Gastroesophageal sphincter (tissue), 3 donors: Measurements from ENCODE around the gene EHHADH.

Experiments
- EP300 ChIP-seq: sonication (generic); formaldehyde crosslinking; IDR thresholded peaks from one replicate; pipeline ENCODE4 v1.6.1; 2017; ENCODE audit warnings: antibody characterized with exemption, mild to moderate bottlenecking
- POLR2A ChIP-seq, 2 donors: fragments of 450-650 bp; IDR thresholded peaks; one replicate each; pipeline ENCODE4 v1.6.1; 2017; ENCODE audit warnings: antibody characterized with exemption in 2 of 2, mild to moderate bottlenecking in 2 of 2, moderate library complexity in 1 of 2
- POLR2AphosphoS5 ChIP-seq: sonication (generic); formaldehyde crosslinking; IDR thresholded peaks from one replicate; pipeline ENCODE4 v1.6.1; 2017; ENCODE audit warnings: antibody characterized with exemption
- TF ChIP-seq, protein P1 (sequence below), 4 experiments: fragments of 200-600 bp in 2 of 4; fragments of 450-650 bp in 2 of 4; sonication (generic) in 1 of 4; IDR thresholded peaks; one replicate each; pipeline ENCODE4 v1.5.1; 2017 to 2019; ENCODE audit warnings: antibody characterized with exemption in 4 of 4, mild to moderate bottlenecking in 2 of 4, moderate library complexity in 2 of 4

DNA sequence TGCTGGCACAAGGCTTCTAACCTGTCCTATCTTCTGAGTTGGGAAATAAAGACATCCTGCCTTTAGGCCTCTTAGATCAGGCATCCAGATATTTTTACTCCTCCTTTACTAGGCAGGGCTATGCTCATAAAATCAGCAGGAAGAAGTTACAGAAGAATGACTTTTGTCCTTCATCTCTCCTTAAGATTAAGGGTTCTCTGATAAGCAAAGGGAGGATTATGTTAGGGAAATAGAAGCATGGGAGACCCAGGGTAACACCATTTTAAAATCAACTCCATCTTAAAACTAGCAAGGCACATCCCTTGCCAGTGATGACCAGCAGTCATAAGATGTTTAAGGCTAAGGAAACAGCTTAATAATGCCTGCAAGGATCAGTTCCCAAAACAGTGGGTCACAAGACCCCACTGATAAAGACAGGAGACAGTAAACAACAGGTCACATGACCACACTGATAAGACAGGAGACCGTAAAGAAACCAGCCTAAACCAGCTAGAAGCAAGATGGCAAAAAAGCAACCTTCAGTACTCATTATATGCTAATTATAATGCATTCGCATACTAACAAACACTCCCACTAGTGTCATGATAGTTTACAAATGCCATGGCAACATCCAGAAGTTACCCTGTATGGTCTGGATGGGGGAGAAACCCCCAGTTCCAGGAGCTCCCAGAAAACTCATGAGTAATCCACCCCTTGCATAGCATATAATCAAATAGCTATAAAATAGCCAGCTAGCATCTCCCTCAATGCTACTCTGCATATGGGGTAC, 14.5 kb upstream of the EHHADH start:
- no peak for TF ChIP-seq POLR2A (IDR thresholded peaks at IDR 0.05)
- no peak for TF ChIP-seq POLR2AphosphoS5
- TF ChIP-seq, protein P1, sequence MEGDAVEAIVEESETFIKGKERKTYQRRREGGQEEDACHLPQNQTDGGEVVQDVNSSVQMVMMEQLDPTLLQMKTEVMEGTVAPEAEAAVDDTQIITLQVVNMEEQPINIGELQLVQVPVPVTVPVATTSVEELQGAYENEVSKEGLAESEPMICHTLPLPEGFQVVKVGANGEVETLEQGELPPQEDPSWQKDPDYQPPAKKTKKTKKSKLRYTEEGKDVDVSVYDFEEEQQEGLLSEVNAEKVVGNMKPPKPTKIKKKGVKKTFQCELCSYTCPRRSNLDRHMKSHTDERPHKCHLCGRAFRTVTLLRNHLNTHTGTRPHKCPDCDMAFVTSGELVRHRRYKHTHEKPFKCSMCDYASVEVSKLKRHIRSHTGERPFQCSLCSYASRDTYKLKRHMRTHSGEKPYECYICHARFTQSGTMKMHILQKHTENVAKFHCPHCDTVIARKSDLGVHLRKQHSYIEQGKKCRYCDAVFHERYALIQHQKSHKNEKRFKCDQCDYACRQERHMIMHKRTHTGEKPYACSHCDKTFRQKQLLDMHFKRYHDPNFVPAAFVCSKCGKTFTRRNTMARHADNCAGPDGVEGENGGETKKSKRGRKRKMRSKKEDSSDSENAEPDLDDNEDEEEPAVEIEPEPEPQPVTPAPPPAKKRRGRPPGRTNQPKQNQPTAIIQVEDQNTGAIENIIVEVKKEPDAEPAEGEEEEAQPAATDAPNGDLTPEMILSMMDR (IDR thresholded peaks at IDR 0.05): no peak
- no peak for TF ChIP-seq EP300
